A549 treated with dexamethasone at 1 μM for 4 hours (cell line): ENCODE measurements around the gene CREB3L1. TPM values are rescaled to one million over a fixed set of nuclear protein-coding genes. Genes with fewer than 3 reads are reported as not detected.

ENCODE experiments used
- total RNA-seq: library from RNA; stranded (reverse); fragments of 200-300 nt; extraction: Qiagen RNA extraction; gene quantifications from 5 replicates; pipeline ENCODE4 v1.2.3, GENCODE V29; 2022

The CREB3L1 gene, protein sequence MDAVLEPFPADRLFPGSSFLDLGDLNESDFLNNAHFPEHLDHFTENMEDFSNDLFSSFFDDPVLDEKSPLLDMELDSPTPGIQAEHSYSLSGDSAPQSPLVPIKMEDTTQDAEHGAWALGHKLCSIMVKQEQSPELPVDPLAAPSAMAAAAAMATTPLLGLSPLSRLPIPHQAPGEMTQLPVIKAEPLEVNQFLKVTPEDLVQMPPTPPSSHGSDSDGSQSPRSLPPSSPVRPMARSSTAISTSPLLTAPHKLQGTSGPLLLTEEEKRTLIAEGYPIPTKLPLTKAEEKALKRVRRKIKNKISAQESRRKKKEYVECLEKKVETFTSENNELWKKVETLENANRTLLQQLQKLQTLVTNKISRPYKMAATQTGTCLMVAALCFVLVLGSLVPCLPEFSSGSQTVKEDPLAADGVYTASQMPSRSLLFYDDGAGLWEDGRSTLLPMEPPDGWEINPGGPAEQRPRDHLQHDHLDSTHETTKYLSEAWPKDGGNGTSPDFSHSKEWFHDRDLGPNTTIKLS
- total RNA-seq, result 3.3 to 5.9 TPM (median 5.1 TPM) in 5 replicates

GRCh38 chr11:46277622-46278386, at the start of gene CREB3L1:
TSS of gene CREB3L1 (plus strand) at chr11:46277662. CDS start at chr11:46278112, 450 bp downstream.

GRCh38 chr11:46346886-46347636, 69.6 kb downstream of the CREB3L1 start, which contains the start of gene DGKZ:
TSS of gene DGKZ (plus strand) at chr11:46347463. CDS start at chr11:46347660, 197 bp downstream.

Other genes starting within 250 kb of the CREB3L1 start
- gene PHF21A, start 156.2 kb upstream of the CREB3L1 start, total RNA-seq, result 8.1 to 12.8 TPM (median 10.2 TPM) in 5 replicates
- 31.7 to 56.4 TPM (median 53.6 TPM) in 5 replicates for gene DGKZ, start 69.8 kb downstream of the CREB3L1 start, total RNA-seq
- 14.5 to 20.6 TPM (median 20.0 TPM) in 5 replicates for gene MDK, start 104.0 kb downstream of the CREB3L1 start, total RNA-seq
- gene CHRM4, start 114.1 kb downstream of the CREB3L1 start, total RNA-seq, result 0.48 to 0.80 TPM (median 0.63 TPM) in 5 replicates